GM23248 (cell line): ENCODE measurements around the gene GPER1.

ENCODE experiments used
- EZH2 ChIP-seq: fragments of 200-600 bp; sonication (generic); IDR thresholded peaks from 2 replicates; pipeline ENCODE4 v1.6.1; 2018; ENCODE audit warnings: antibody characterized with exemption, mild to moderate bottlenecking; ENCODE audit not compliant: insufficient read depth, poor library complexity, severe bottlenecking
- EZH2phosphoT487 ChIP-seq: fragments of 200-600 bp; sonication (generic); IDR thresholded peaks from 2 replicates; pipeline ENCODE4 v1.6.1; 2018; ENCODE audit warnings: antibody characterized with exemption, moderate library complexity, mild to moderate bottlenecking, low read depth; ENCODE audit not compliant: insufficient read depth

- TF ChIP-seq EZH2 = no peak
- no peak for TF ChIP-seq EZH2phosphoT487
Observed at GRCh38 chr7:1124164-1124563, 36.3 kb downstream of the GPER1 start.
